ENCODE data around the gene ANO3. TPM values are rescaled to one million over a fixed set of nuclear protein-coding genes. Genes with fewer than 3 reads are reported as not detected.

The ANO3 gene
- total and polyA plus RNA-seq, 2 of the 8 experiments (the other 6 are each of a cell fraction or from before 2014, with no cell fraction given), result not detected

DNA sequence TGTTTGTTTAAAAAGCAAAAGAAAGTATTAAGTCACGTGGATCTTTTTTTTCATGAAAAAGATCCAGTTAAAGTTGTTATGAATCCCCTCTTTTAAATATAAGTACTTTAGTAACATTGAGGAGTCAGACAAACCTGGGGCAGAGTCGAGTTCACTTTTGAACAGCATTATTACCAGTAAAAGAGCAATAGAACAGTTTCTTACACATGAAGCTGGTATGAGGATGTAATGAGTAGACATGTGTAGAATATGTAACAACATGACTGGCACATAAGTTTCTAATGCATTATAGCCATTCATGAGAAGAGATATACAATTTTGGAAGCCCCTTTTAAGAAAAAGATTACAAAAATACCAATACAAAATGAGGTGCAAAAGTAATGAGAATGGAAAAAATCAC is 247.8 kb downstream of the ANO3 start:
- no peak overlapping the region for H2AFZ ChIP-seq (ENCODE audit: low read length)
- no peak overlapping the region for H3K27ac ChIP-seq (ENCODE audit: low read depth, low read length)
- H2BK120ac ChIP-seq (replicated peaks; ENCODE audit: low read depth, low read length), result no peak overlapping the region
- POLR2A ChIA-PET (ENCODE audit: partially characterized antibody), result no interaction called here
- no peaks in the 10 kb centered on the region for H4K20me1 ChIP-seq (replicated peaks in 1 of 2; ENCODE audit: control insufficient read depth in 1 of 2, insufficient read depth in 2 of 2, low read length in 2 of 2)
- no peak overlapping the region for H3K56ac ChIP-seq (replicated peaks; ENCODE audit: insufficient read length, low read depth, low read length)
- no peak for TF ChIP-seq E2F6 (IDR thresholded peaks at IDR 0.05)
- TF ChIP-seq KDM4A (IDR thresholded peaks at IDR 0.05; ENCODE audit: low read depth, low read length, severe bottlenecking), result no peak
- no peak for TF ChIP-seq SP4 (IDR thresholded peaks at IDR 0.05; ENCODE audit: low read length)
- TF ChIP-seq RXRA (IDR thresholded peaks at IDR 0.05; ENCODE audit: insufficient read depth, low read depth, low read length), result no peak
- TF ChIP-seq NANOG (IDR thresholded peaks at IDR 0.05; ENCODE audit: insufficient read depth, low read depth, low read length, poor library complexity, severe bottlenecking), result no peak
- TF ChIP-seq FOSL1 (IDR thresholded peaks at IDR 0.05; ENCODE audit: insufficient read depth, low read depth, low read length), result no peak
- no peak for TF ChIP-seq CHD2 (IDR thresholded peaks at IDR 0.05; ENCODE audit: low read length)
- no peak for TF ChIP-seq POLR2A (IDR thresholded peaks at IDR 0.05; ENCODE audit: control extremely low read depth in 1 of 2, low read depth in 2 of 2, low read length in 2 of 2)
- TF ChIP-seq BRCA1 (IDR thresholded peaks at IDR 0.05; ENCODE audit: low read depth, low read length), result no peak
- TF ChIP-seq HDAC6 (IDR thresholded peaks at IDR 0.05; ENCODE audit: low read depth, low read length), result no peak
- no peak for TF ChIP-seq HDAC2 (IDR thresholded peaks at IDR 0.05; ENCODE audit: borderline replicate concordance in 1 of 2, low read depth in 2 of 2, low read length in 2 of 2)
- TF ChIP-seq EGR1 (IDR thresholded peaks at IDR 0.05; ENCODE audit: borderline replicate concordance, low read depth, low read length), result no peak
- no peaks in the 10 kb centered on the region for H3K36me3 ChIP-seq (ENCODE audit: control insufficient read depth in 2 of 4, insufficient read depth in 4 of 4, low read length in 3 of 4)
- H2BK12ac ChIP-seq (ENCODE audit: low read depth, low read length), result no peak overlapping the region
- no peaks in the 10 kb centered on the region for H3K27me3 ChIP-seq (replicated peaks in 1 of 4; ENCODE audit: control insufficient read depth in 3 of 4, extremely low read depth in 1 of 4, insufficient read depth in 3 of 4, low read length in 3 of 4)
- H4K8ac ChIP-seq (ENCODE audit: extremely low read depth, insufficient read depth, low read length), result no peak overlapping the region
- FAIRE-seq (no peak), DNase-seq (ENCODE audit: low read depth in 1 of 2, low spot score in 2 of 2) (no peak)
- no peaks in the 10 kb centered on the region for H3K79me2 ChIP-seq (ENCODE audit: control insufficient read depth in 1 of 2, insufficient read depth in 2 of 2, low read length in 2 of 2)
- CTCF ChIA-PET (ENCODE audit: partially characterized antibody), result no interaction called here
- H3K9ac ChIP-seq (replicated peaks in 1 of 4; ENCODE audit: extremely low read depth in 1 of 4, low read depth in 3 of 4, low read length in 3 of 4), result no peak overlapping the region
- H3K18ac ChIP-seq (ENCODE audit: extremely low read depth, low read length), result no peak overlapping the region
- H3K4me3 ChIP-seq (ENCODE audit: extremely low read depth in 1 of 4, insufficient read depth in 2 of 4, low read depth in 3 of 4, low read length in 4 of 4), result no peak overlapping the region
- H3K23ac ChIP-seq (ENCODE audit: insufficient read length), result no peak overlapping the region
- H2BK20ac ChIP-seq (ENCODE audit: low read length), result no peak overlapping the region
- no peak overlapping the region for H4K5ac ChIP-seq (ENCODE audit: insufficient read length, low read depth, low read length)
- H4K91ac ChIP-seq (replicated peaks; ENCODE audit: insufficient read length, low read length), result no peak overlapping the region
- H3K4ac ChIP-seq (replicated peaks; ENCODE audit: insufficient read length, low read depth, low read length), result no peak overlapping the region
- 72% methylated on average over 2 of the region's 2 CpGs; no CpG with 5 or more reads in 1 of the 2 experiments for WGBS, 2 experiments (ENCODE audit: extremely low coverage in 1 of 2, insufficient coverage in 1 of 2, insufficient read length in 1 of 2, insufficient replicate concordance in 2 of 2, low coverage in 1 of 2, low lambda C conversion rate in 2 of 2, missing lambda C conversion rate in 1 of 2)
- no peaks in the 10 kb centered on the region for H3K9me3 ChIP-seq (ENCODE audit: insufficient read depth in 2 of 2, low read depth in 1 of 2, low read length in 1 of 2)
- H3K4me2 ChIP-seq (ENCODE audit: insufficient read depth in 1 of 2, low read depth in 2 of 2, low read length in 2 of 2), result no peak overlapping the region
- H3K4me1 ChIP-seq (replicated peaks in 1 of 4; ENCODE audit: control insufficient read depth in 3 of 4, insufficient read depth in 4 of 4, low read length in 3 of 4), result no peaks in the 10 kb centered on the region
- H3K23me2 ChIP-seq (ENCODE audit: low read depth, low read length), result no peaks in the 10 kb centered on the region
- H2BK5ac ChIP-seq (ENCODE audit: low read depth, low read length), result no peak overlapping the region
- no peak overlapping the region for H2AK5ac ChIP-seq (ENCODE audit: low read depth, low read length)
- no peaks in the 10 kb centered on the region for H3K79me1 ChIP-seq (ENCODE audit: low read depth, low read length)
- no peak overlapping the region for H3K14ac ChIP-seq (ENCODE audit: insufficient read length)
- H2BK15ac ChIP-seq (ENCODE audit: low read length), result no peak overlapping the region
